GM19324 (cell line): ENCODE data around the gene DIP2C.
"Not testable (repeated sequence)": the region's sequence is repeated elsewhere in the genome, so short reads cannot be mapped to it uniquely, and the experiment has no call there.

Source experiments
- ATAC-seq: cut with Tn5 transposase; IDR thresholded peaks from one replicate; pipeline ENCODE4 v1.9.1; 2021; ENCODE audit warnings: mild to moderate bottlenecking, moderate library complexity; ENCODE audit not compliant: unreplicated experiment, low FRiP score

The DIP2C gene

GRCh38 chr10:618229-618989 is 71.1 kb downstream of the DIP2C start:
- no peak for ATAC-seq

- no peak for ATAC-seq
These were observed 72.0 kb downstream of the DIP2C start for GRCh38 chr10:617471-617870.

- ATAC-seq: no peak
These were observed 73.8 kb downstream of the DIP2C start for GRCh38 chr10:615583-616152.

DNA sequence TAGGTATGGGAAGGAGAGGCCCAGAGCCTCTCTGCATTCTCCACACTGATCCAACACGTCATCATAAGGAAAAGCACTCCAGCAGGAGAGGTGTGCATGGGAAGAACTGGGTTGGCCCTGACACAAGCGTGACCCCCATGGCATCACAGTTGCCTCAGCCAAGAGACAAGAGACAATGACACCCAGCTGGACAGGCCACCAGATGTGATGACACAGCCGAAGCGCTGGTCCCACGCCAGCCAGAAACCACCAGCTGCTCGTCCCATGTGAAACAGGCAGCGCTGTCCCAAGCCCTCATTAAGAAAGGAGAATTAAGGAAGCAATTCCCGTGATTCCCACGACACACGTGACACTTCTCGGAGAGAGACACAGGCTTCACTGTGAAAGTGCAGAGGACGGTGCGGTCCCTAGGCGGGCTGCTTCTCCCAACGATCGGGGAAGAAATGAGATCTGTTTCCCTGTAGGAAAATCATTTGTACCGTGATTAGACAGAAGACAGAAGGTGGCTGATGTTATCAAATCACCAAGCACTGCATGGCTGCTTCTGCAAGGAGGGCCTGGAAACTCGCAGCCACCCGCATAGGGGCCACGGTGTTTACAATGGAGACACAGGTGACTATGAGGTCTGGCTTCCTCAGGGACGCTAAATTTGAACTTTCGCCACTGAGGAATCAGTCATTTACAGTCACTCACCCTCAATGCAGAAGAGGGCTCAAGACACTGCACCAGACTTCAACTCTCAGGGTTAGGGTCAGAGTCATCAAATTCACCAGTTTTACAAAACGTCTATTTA is 74.5 kb downstream of the DIP2C start:
- ATAC-seq: no peak

DNA sequence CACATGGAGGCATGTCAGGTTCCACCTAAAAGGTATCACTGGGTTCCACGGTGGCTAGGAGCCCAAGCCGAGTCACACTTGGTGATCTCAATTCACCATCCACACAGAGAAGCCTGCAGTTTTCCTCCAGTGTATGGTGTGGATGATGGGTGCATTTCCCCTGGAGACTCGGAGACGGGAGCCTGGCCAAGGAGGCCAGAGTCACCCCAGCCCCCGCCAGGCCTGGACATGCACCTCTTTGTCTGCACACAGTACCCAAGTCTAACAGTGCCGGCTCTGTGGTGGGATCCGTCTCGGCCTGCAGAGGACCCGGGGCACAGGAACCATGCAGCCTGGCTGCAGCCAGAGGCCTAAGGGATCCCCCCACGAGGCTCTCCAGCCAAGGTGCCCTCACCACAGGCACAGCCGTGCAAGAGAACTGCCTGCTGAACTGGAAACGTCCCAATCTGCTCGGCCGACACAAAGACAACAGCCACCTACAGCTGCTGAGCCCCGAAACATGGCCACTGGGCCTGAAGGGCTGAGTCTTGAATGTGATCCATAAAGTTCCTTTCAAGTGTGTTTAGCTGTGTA is 75.2 kb downstream of the DIP2C start:
- ATAC-seq: no peak

GRCh38 chr10:613271-614138 is 76.0 kb downstream of the DIP2C start:
- no peak for ATAC-seq

DNA sequence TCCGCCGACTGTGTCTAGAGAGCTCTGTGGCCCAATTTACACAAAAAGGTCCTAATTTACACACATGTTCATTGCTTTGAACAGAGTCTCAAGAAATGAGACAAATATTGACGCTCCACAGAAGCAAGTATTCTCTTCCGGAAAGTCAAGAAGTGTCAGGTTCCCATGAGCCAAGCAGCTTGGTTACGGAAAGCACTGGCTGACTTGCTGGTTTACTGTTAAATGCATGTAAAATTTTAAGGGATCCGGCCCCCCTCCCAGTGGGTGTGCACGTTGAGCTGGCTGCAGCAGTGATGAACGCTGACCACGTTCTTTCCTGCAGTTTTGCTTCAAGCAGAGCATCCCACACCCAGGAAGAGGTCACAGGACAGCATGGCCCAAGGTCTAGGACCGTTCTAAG is 76.8 kb downstream of the DIP2C start:
- ATAC-seq: no peak

- not testable (repeated sequence) for ATAC-seq
These were observed 78.7 kb downstream of the DIP2C start for GRCh38 chr10:610642-611305.

DNA sequence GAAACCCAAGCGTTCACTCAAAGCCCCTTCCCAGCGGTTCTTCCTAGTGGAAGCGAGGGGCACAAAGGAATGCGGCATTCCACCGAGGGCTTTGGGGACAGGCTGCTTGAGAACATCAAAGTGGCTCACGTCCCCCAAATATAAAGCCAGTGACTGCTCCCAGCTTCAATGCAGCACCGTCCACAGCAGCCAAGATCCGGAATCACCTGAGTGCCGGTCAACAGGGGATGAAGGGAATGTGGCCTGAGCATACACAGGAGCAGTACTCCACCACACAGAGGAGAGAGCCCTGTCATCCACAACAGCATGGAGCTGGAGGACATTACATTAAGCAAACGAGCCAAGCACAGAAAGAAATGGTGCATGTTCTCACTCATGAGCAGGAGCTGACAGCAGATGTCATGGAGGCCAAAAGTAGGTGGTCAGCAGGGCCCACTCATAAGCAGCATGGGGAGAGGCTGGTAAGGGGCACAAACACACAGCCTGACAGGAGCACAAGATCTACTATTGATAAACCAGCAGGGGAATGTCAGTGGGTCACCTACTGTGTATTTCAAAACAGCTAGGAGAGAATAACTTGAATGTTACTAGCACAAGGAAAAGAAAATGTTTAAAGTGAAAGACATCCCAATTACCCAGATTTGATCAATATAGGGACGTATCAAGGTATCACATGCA is 79.5 kb downstream of the DIP2C start:
- no peak for ATAC-seq

DNA sequence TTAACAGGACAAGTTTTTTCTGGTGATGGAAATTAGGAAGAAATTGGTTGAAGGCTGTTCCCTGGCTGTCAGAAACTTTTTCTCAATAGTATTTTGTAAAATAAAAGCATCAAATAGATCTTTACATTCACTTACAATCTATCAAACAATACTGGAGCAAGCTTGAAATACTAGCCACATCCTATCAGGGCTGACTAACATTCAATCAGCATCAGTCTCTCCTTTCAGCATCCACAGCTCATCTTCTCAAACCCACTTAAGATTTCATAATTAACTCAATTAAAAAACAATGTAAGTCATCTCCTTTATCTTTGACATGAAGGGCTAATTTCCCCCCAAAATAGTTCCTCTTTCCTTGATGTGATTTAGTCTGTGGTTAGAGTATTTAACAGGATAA is 80.2 kb downstream of the DIP2C start:
- ATAC-seq: no peak

DNA sequence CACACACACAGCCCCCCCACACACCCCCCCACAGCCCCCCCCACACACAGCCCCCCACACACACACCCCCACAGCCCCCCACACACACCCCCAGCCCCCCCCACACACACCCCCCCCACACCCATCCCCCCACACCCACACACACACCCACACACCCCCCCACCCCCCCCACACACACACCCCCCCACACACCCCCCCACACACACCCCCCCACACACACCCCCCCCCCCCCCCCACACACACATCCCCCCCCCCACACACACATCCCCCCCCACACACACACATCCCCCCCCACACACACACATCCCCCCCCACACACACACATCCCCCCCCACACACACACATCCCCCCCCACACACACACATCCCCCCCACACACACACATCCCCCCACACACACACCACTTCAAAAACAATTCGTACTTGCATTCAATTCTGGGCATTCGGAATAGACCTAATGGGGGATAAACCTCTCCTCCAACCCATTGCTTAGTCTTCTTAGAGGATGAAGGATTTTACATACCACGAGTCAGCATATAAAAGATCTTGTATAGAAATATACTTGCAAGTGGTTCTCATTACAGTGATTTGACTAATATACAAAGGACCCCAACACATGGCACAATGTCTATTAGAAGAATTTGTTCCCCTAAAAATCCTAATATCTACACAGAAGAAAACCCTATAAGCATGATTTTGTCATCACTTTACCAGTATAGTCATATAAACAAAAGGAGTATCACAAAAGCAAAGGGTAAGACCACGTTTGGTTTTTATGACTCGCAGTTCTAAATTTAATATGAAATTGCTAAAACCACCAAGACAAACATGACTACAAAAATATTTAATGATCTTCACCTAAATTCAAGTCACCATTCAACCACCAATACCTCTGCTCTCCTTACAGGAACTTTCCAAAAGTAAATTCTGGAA is 80.9 kb downstream of the DIP2C start:
- ATAC-seq: no peak

GRCh38 chr10:607545-608185 is 81.8 kb downstream of the DIP2C start:
- no peak for ATAC-seq

GRCh38 chr10:606762-607544 is 82.5 kb downstream of the DIP2C start:
- ATAC-seq: no peak

DNA sequence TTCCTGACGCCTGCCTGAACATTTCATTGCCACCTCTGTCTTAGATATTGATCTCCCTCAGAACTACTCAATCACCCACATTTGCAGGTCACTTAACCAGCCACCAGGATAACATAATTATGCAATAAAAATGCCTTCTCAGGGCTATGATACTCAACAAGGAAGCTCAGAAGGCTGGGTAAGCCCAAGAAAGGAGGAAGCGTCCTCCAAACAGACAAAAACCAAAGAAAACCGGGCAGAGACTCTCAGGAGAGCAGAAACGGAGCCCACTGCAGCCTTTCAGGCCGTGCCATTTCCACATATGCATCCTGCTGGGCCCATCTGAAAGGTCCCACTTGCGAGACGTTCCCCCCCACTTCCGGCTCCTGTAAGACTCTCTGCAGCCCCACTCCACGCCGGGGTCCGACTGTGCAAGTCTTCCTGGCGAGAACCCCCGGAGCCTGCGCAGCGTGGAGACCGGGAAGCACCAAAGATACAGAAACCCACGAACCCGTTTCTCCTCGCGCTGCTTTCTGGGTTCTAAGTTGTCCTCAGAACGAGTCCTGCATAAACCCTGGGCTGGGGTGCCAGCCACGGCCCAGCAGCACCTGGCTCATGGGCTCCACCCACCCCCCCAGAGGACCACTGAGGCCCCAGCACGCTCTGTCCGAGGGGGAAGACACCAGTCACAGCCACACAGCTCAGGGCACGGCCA is 83.7 kb downstream of the DIP2C start:
- ATAC-seq: no peak

GRCh38 chr10:604716-605631 is 84.5 kb downstream of the DIP2C start:
- no peak for ATAC-seq
